GM18511 (cell line): ENCODE results near the gene CT47C1.
A peak's percentile ranks its signal among the peaks of the same experiment; 100 is the strongest.

Experiments used
- ATAC-seq: cut with Tn5 transposase; IDR thresholded peaks from one replicate; pipeline ENCODE4 v1.9.1; 2021; ENCODE audit warnings: mild to moderate bottlenecking, moderate library complexity; ENCODE audit not compliant: unreplicated experiment

CT47C1 gene

DNA sequence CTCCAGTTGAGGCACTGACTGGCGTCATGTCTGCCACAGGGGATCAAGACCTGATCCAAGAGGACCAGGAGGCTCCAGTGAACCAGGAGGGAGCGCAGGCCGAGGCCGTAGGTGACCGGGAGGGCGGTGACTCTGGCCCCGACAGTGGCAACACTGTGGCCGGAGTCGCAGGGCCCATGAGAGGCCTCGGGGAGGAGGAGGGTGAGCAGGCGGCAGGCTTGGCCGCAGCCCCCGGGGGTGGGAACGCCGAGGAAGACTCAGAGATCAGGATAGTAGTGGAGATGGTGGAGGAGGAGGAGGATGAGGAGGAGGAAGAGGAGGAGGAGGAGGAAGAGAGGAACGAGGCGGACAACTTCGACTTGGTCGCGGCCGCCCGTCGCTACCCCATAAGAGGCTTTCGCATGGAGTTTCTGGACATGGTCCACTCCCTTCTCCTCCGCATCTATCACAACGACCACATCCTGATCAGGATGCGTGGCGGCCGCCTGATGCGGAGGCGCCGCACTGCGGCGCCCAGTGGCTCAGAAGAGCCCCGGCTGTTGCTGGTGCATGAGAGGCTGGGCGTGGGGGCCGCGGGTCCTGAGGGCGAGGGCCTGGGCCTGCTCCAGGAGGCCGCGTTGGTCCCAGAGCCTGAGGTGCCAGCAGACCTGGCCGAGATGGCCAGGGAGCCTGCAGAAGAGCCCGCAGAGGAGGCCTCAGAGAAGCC is 560 bp downstream of the CT47C1 start:
- ATAC-seq: no peak

- no peak for ATAC-seq
Observed at GRCh38 chrX:119073911-119074310, 1.1 kb downstream of the CT47C1 start.

- no peak for ATAC-seq
Observed at GRCh38 chrX:119075270-119076025, 2.7 kb downstream of the CT47C1 start.

DNA sequence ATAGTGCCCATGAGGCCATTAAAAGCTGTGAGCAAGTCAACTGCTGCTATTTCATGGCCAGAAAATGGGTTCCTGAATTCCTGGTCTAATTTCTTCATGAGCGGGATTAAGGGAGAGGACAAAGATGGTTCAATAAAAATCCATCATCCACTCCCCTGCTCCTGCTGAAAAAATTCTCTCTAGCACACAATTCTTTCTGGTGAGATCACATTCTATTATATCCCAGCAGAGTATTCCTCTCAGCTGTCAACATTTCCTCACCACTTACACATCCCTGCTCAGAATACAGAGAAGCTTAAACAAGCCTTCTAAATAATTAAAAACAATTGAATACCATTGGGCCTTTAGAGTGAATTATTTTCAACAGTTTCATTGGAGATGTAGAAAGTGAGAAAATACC is 9.5 kb downstream of the CT47C1 start:
- ATAC-seq: no peak

DNA sequence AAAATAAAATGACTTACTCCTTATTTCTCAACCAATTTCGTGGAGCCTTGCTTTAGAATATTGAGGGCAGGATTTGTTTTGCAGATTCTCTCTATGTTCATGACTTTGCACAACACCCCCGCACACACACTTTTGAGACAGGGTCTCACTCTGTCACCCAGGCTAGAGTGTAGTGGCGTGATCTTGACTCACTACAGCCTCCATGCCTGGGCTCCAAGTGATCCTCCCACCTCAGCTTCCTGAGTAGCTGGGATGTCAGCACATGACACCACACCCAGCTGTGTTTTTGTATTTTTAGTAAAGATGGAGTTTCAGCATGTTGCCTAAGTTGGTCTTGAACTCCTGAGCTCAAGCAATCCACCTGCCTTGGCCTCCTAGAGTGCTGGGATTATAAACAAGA is 12.0 kb downstream of the CT47C1 start:
- no peak for ATAC-seq

DNA sequence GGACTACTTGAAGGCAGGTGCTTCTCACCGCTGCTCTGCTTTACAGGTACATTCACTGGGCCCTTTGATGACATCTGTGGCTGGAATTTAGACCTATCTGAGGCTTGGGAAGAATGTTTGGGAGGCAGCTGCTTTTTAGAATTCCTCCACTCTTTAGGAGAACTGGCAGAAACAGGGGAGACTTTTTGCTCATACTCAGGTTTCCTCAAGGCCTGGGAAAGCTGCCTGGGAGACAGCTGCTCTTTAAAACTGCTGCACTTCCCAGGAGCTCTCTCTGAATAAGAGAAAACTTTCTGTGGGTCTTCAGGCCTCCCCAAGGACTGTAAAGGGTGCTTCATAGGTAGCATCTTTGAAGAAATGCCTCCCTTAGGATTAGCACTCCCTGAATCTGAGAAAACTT is 14.3 kb downstream of the CT47C1 start:
- ATAC-seq: no peak

DNA sequence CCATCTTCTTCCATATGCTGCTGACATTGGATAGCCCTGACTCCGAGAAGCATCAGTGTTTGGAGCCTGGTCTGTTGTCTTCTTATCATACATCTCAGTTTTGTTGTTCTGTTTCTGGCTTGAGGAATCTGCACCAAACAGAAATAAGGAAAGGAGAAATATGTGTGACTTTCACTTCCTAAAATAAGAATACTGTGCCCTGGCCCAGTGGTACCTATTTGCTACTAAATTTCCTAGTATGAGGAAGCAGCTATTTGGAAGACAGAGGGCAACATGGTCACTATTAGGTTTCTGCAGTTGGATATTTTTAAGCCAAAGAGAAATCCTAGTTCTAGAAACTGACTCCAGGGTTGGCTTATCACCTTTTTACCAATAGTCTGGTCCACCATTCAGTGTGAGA is 16.8 kb downstream of the CT47C1 start:
- ATAC-seq: no peak

DNA sequence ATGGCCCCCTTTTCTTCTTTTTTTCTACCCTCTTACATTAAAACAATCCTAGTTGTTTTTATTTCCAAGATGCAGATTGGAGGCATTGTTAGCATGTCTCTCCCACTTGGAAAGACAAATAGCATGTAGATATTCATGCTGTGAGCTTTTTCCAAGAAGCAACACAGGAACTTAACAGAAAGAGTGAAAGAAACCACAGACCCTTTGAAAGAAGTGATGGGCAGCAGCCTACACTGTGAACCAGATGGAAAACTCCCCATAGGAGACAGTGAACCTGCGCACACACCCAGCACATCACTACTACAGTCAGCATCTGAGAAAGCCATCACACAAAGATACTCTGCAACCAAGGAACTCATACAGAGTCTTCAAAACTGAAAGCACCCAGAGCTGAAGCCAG is 17.8 kb downstream of the CT47C1 start:
- no peak for ATAC-seq

GRCh38 chrX:119093991-119094735 is 21.4 kb downstream of the CT47C1 start:
- no peak for ATAC-seq

DNA sequence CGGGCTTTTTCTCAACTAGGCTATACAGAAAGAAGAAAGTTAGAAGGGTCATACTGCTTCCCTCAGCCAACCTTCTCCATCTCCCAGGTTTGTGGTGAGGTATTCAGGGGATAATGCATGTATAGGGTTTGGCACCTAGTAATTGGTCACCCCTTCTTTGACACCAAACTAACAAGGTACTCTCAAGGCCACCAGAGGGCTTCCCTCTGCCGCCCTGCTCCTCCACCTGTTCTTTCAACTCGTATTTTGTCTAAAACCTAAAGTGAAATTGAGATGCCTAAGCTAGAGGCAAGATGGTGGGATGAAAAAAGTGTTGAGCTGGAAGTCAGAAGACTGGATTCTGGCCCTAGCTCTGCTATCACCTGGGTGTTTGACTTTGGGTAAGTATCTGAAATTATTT is 22.0 kb downstream of the CT47C1 start:
- ATAC-seq: no peak

- no peak for ATAC-seq
Observed at GRCh38 chrX:119095936-119096335, 23.1 kb downstream of the CT47C1 start.

DNA sequence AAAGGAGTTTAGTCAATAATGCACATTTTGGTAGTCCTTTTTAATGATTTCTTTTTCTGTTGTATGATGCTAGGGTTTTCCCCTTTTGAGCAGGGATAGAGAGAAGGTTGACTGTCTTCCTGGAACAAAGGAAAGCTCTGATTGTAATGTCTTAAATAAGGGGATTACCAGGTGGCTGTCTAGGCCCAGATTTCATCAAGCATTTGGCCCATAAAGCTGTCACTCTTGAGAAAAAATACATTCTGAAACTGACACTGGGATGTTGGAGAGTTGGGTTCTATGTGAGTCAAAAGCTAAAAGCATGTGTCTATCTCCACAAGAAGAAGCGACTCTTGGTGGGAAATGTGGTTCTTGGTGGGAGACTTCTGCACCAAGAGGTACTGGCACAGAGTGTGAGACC is 28.4 kb downstream of the CT47C1 start:
- no peak for ATAC-seq

DNA sequence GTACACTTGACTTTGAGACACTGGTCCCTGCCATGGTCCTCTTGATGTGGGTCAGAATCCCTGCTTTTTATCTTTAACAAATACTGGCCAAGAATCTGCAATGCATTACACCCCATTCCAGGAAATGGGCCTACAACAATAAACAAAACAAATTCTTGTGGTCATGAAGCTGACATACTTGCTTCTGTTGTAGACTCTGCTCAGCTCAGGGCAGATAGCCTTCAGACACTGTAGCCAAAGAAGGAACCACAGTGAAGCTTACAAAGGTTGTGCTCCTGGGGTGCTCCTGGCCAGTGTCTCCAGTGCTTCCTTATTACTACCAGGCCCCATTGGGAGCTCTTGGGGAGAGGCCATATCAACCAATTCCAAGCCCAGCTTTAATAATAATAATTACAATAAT is 33.0 kb downstream of the CT47C1 start:
- ATAC-seq: no peak

DNA sequence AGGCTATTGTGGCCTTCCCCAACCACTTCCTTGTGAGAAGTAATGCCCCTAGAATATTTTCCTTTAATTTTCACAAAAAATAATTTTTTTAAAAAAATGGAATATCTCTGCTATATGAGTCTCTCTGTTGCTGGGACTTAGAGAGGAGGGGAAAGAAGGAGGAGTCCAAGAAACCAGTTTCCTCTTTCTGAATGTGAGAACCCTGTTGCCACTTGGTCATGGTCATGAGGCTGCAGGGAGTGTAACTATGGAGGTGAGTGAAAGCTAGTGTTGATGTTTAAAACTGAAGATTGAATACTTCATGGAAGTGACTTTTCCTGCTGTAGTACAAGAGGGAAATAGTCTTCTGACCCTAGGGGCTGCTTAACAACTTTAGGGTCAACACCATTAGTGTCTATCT is 34.4 kb downstream of the CT47C1 start:
- no peak for ATAC-seq

GRCh38 chrX:119118780-119119395 is 46.1 kb downstream of the CT47C1 start:
- ATAC-seq: peak; percentile 83

DNA sequence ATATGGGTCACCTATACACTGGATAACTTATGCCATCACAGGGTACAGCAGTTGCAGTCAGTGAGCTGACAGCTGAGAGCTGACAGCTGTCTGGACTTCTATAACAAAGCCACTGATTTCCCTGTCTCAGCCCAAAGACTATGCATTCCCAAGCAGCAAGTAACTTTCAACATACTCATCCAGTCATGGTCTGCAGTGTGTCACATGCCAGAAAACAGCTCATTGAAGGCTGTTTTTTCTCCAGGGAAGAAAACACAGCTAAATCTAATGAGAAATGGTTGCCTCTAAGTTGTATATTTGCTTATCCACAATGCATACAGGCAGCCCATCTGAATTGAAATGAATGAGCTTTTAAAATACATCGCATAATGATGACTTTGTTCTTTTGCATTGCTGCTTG is 48.5 kb downstream of the CT47C1 start:
- no peak for ATAC-seq
